ENCODE data around the gene MGAT3.

MGAT3 gene

GRCh38 chr22:39429916-39430575, 26.8 kb upstream of the MGAT3 start:
- Histone ChIP-seq H3K4me1 (ENCODE audit: control insufficient read depth, insufficient read depth, low read length) (peaks cover 8% of the 10 kb centered on the region), H3K36me3 (ENCODE audit: control insufficient read depth, insufficient read depth, low read length) (peaks cover 31% of the 10 kb centered on the region), H3K4me3 (ENCODE audit: low read depth, low read length) (no peak overlapping the region), H3K9ac (ENCODE audit: low read depth, low read length) (no peak overlapping the region), H3K9me3 (ENCODE audit: control insufficient read depth, insufficient read depth, low read length) (no peaks in the 10 kb centered on the region), H3K27me3 (ENCODE audit: control insufficient read depth, insufficient read depth, low read length) (no peaks in the 10 kb centered on the region)

- peaks cover 31% of the 10 kb centered on the region for H3K36me3 ChIP-seq (ENCODE audit: control insufficient read depth, insufficient read depth, low read length)
- peaks cover 8% of the 10 kb centered on the region for H3K4me1 ChIP-seq (ENCODE audit: control insufficient read depth, insufficient read depth, low read length)
- no peak overlapping the region for H3K9ac ChIP-seq (ENCODE audit: low read depth, low read length)
- no peaks in the 10 kb centered on the region for H3K27me3 ChIP-seq (ENCODE audit: control insufficient read depth, insufficient read depth, low read length)
- H3K9me3 ChIP-seq (ENCODE audit: control insufficient read depth, insufficient read depth, low read length), result no peaks in the 10 kb centered on the region
- no peak overlapping the region for H3K4me3 ChIP-seq (ENCODE audit: low read depth, low read length)
Measured at GRCh38 chr22:39430576-39431150, 26.1 kb upstream of the MGAT3 start.

- Histone ChIP-seq H3K4me1 (ENCODE audit: control insufficient read depth, insufficient read depth, low read length) (peaks cover 8% of the 10 kb centered on the region), H3K4me3 (ENCODE audit: low read depth, low read length) (no peak overlapping the region), H3K36me3 (ENCODE audit: control insufficient read depth, insufficient read depth, low read length) (peaks cover 31% of the 10 kb centered on the region), H3K9me3 (ENCODE audit: control insufficient read depth, insufficient read depth, low read length) (no peaks in the 10 kb centered on the region), H3K9ac (ENCODE audit: low read depth, low read length) (no peak overlapping the region), H3K27me3 (ENCODE audit: control insufficient read depth, insufficient read depth, low read length) (no peaks in the 10 kb centered on the region)
Measured at GRCh38 chr22:39431216-39431801, 25.5 kb upstream of the MGAT3 start.

- Histone ChIP-seq H3K9ac (ENCODE audit: low read depth, low read length) (no peak overlapping the region), H3K4me1 (ENCODE audit: control insufficient read depth, insufficient read depth, low read length) (peaks cover 8% of the 10 kb centered on the region), H3K9me3 (ENCODE audit: control insufficient read depth, insufficient read depth, low read length) (no peaks in the 10 kb centered on the region), H3K4me3 (ENCODE audit: low read depth, low read length) (no peak overlapping the region), H3K36me3 (ENCODE audit: control insufficient read depth, insufficient read depth, low read length) (peaks cover 27% of the 10 kb centered on the region), H3K27me3 (ENCODE audit: control insufficient read depth, insufficient read depth, low read length) (no peaks in the 10 kb centered on the region)
Measured at GRCh38 chr22:39431821-39432251, 25.0 kb upstream of the MGAT3 start.

- H3K4me3 ChIP-seq (ENCODE audit: low read depth, low read length), result no peak overlapping the region
- peaks cover 9% of the 10 kb centered on the region for H3K4me1 ChIP-seq (ENCODE audit: control insufficient read depth, insufficient read depth, low read length)
- H3K27me3 ChIP-seq (ENCODE audit: control insufficient read depth, insufficient read depth, low read length), result no peaks in the 10 kb centered on the region
- peaks cover 24% of the 10 kb centered on the region for H3K36me3 ChIP-seq (ENCODE audit: control insufficient read depth, insufficient read depth, low read length)
- H3K9me3 ChIP-seq (ENCODE audit: control insufficient read depth, insufficient read depth, low read length), result no peaks in the 10 kb centered on the region
- no peak overlapping the region for H3K9ac ChIP-seq (ENCODE audit: low read depth, low read length)
Measured at GRCh38 chr22:39432361-39432811, 24.4 kb upstream of the MGAT3 start.

- Histone ChIP-seq H3K9ac (ENCODE audit: low read depth, low read length) (no peak overlapping the region), H3K36me3 (ENCODE audit: control insufficient read depth, insufficient read depth, low read length) (peaks cover 21% of the 10 kb centered on the region), H3K9me3 (ENCODE audit: control insufficient read depth, insufficient read depth, low read length) (no peaks in the 10 kb centered on the region), H3K4me3 (ENCODE audit: low read depth, low read length) (no peak overlapping the region), H3K27me3 (ENCODE audit: control insufficient read depth, insufficient read depth, low read length) (peaks cover 3% of the 10 kb centered on the region), H3K4me1 (ENCODE audit: control insufficient read depth, insufficient read depth, low read length) (peaks cover 9% of the 10 kb centered on the region)
Measured at GRCh38 chr22:39433476-39434242, 23.2 kb upstream of the MGAT3 start.

GRCh38 chr22:39434243-39434653, 22.6 kb upstream of the MGAT3 start:
- no peak overlapping the region for H3K9ac ChIP-seq (ENCODE audit: low read depth, low read length)
- H3K4me3 ChIP-seq (ENCODE audit: low read depth, low read length), result no peak overlapping the region
- peaks cover 3% of the 10 kb centered on the region for H3K27me3 ChIP-seq (ENCODE audit: control insufficient read depth, insufficient read depth, low read length)
- H3K36me3 ChIP-seq (ENCODE audit: control insufficient read depth, insufficient read depth, low read length), result peaks cover 21% of the 10 kb centered on the region
- H3K4me1 ChIP-seq (ENCODE audit: control insufficient read depth, insufficient read depth, low read length), result peaks cover 5% of the 10 kb centered on the region
- H3K9me3 ChIP-seq (ENCODE audit: control insufficient read depth, insufficient read depth, low read length), result no peaks in the 10 kb centered on the region

GRCh38 chr22:39434721-39435120, 22.1 kb upstream of the MGAT3 start:
- Histone ChIP-seq H3K9ac (ENCODE audit: low read depth, low read length) (no peak overlapping the region), H3K4me1 (ENCODE audit: control insufficient read depth, insufficient read depth, low read length) (peaks cover 5% of the 10 kb centered on the region), H3K4me3 (ENCODE audit: low read depth, low read length) (no peak overlapping the region), H3K27me3 (ENCODE audit: control insufficient read depth, insufficient read depth, low read length) (peaks cover 3% of the 10 kb centered on the region), H3K9me3 (ENCODE audit: control insufficient read depth, insufficient read depth, low read length) (no peaks in the 10 kb centered on the region), H3K36me3 (ENCODE audit: control insufficient read depth, insufficient read depth, low read length) (peaks cover 20% of the 10 kb centered on the region)

GRCh38 chr22:39435616-39436015, 21.2 kb upstream of the MGAT3 start:
- H3K36me3 ChIP-seq (ENCODE audit: control insufficient read depth, insufficient read depth, low read length), result peaks cover 13% of the 10 kb centered on the region
- no peak overlapping the region for H3K4me3 ChIP-seq (ENCODE audit: low read depth, low read length)
- H3K4me1 ChIP-seq (ENCODE audit: control insufficient read depth, insufficient read depth, low read length), result peaks cover 5% of the 10 kb centered on the region
- no peaks in the 10 kb centered on the region for H3K9me3 ChIP-seq (ENCODE audit: control insufficient read depth, insufficient read depth, low read length)
- no peak overlapping the region for H3K9ac ChIP-seq (ENCODE audit: low read depth, low read length)
- peaks cover 3% of the 10 kb centered on the region for H3K27me3 ChIP-seq (ENCODE audit: control insufficient read depth, insufficient read depth, low read length)

- no peaks in the 10 kb centered on the region for H3K9me3 ChIP-seq (ENCODE audit: control insufficient read depth, insufficient read depth, low read length)
- H3K4me3 ChIP-seq (ENCODE audit: low read depth, low read length), result peak overlapping the region; percentile 30
- no peak overlapping the region for H3K9ac ChIP-seq (ENCODE audit: low read depth, low read length)
Measured at GRCh38 chr22:39437791-39438704, 18.8 kb upstream of the MGAT3 start.

GRCh38 chr22:39439170-39439569, 17.6 kb upstream of the MGAT3 start:
- no peaks in the 10 kb centered on the region for H3K9me3 ChIP-seq (ENCODE audit: control insufficient read depth, insufficient read depth, low read length)
- no peaks in the 10 kb centered on the region for H3K36me3 ChIP-seq (ENCODE audit: control insufficient read depth, insufficient read depth, low read length)
- H3K27me3 ChIP-seq (ENCODE audit: control insufficient read depth, insufficient read depth, low read length), result peaks cover 3% of the 10 kb centered on the region
- no peak overlapping the region for H3K9ac ChIP-seq (ENCODE audit: low read depth, low read length)
- H3K4me1 ChIP-seq (ENCODE audit: control insufficient read depth, insufficient read depth, low read length), result peaks cover 5% of the 10 kb centered on the region
- no peak overlapping the region for H3K4me3 ChIP-seq (ENCODE audit: low read depth, low read length)

More at GRCh38 chr22:39437791-39438704, 18.8 kb upstream of the MGAT3 start:
- peaks cover 3% of the 10 kb centered on the region for H3K27me3 ChIP-seq (ENCODE audit: control insufficient read depth, insufficient read depth, low read length)
- no peaks in the 10 kb centered on the region for H3K36me3 ChIP-seq (ENCODE audit: control insufficient read depth, insufficient read depth, low read length)
- peaks cover 5% of the 10 kb centered on the region for H3K4me1 ChIP-seq (ENCODE audit: control insufficient read depth, insufficient read depth, low read length)

All from iPS-15b (cell line).